PC-3 (cell line): Measurements from ENCODE around the gene AMH. TPM values are rescaled to one million over a fixed set of nuclear protein-coding genes. Genes with fewer than 3 reads are reported as not detected.
A peak's percentile ranks its signal among the peaks of the same experiment; 100 is the strongest.

ENCODE experiments used
- ATAC-seq: fragments of 200-7000 bp; cut with Tn5 transposase; 2 replicates; pipeline ENCODE4 v1.9.1; 2020; ENCODE audit warnings: mild to moderate bottlenecking, moderate library complexity
- BruUV-seq: library from RNA; stranded (reverse); fragments of 400-500 nt; replicated peaks from 2 replicates; lab custom pipeline; 2021; lab: Mats Ljungman, UMichigan
- CTCF ChIA-PET: fragments of 300-600 bp; sonication (Branson Sonifier 250); formaldehyde crosslinking; loops from one replicate; lab custom pipeline; 2022; ENCODE audit warnings: antibody characterized with exemption; lab: Charles Lee
- POLR2A ChIA-PET: fragments of 300-600 bp; sonication (Branson Sonifier 250); formaldehyde crosslinking; loops from one replicate; lab custom pipeline; 2022; ENCODE audit warnings: antibody characterized with exemption; ENCODE audit not compliant: unreplicated experiment; lab: Charles Lee
- DNase-seq: peaks from one replicate; pipeline ENCODE4 v3.0.0-alpha.2; 2015
- H2AFZ ChIP-seq: fragments of 300-600 bp; sonication (generic); 2 replicates; pipeline ENCODE4 v1.6.0; 2016; ENCODE audit warnings: antibody characterized with exemption, low read length
- H3F3A ChIP-seq: fragments of 300-600 bp; sonication (generic); one replicate; pipeline ENCODE4 v1.6.0; 2017; ENCODE audit warnings: antibody characterized with exemption, low read length, control low read depth, mild to moderate bottlenecking; ENCODE audit not compliant: unreplicated experiment
- H3K27ac ChIP-seq: fragments of 300-600 bp; sonication (generic); 2 replicates; pipeline ENCODE4 v1.5.1; 2016; ENCODE audit warnings: mild to moderate bottlenecking, low read length
- H3K27me3 ChIP-seq: fragments of 300-600 bp; sonication (generic); 2 replicates; pipeline ENCODE4 v1.6.1; 2016; ENCODE audit warnings: low read length, mixed read lengths
- H3K36me3 ChIP-seq: fragments of 300-600 bp; sonication (generic); 2 replicates; pipeline ENCODE4 v1.6.1; 2016; ENCODE audit warnings: low read depth, mixed run types, low read length, mixed read lengths
- H3K4me1 ChIP-seq: fragments of 300-600 bp; sonication (generic); 2 replicates; pipeline ENCODE4 v1.5.1; 2016; ENCODE audit warnings: low read length; ENCODE audit not compliant: insufficient read depth
- H3K4me2 ChIP-seq: fragments of 300-600 bp; sonication (generic); 2 replicates; pipeline ENCODE4 v1.6.0; 2016; ENCODE audit warnings: low read length
- H3K4me3 ChIP-seq: fragments of 300-600 bp; sonication (generic); 2 replicates; pipeline ENCODE4 v1.5.1; 2016; ENCODE audit warnings: mild to moderate bottlenecking, low read length, mixed read lengths
- H3K79me2 ChIP-seq: fragments of 300-600 bp; sonication (generic); 2 replicates; pipeline ENCODE4 v1.6.1; 2017; ENCODE audit warnings: low read length, mixed read lengths
- H3K9ac ChIP-seq: fragments of 300-600 bp; sonication (generic); 2 replicates; pipeline ENCODE4 v1.6.0; 2016; ENCODE audit warnings: mild to moderate bottlenecking, low read length
- H3K9me2 ChIP-seq: fragments of 300-600 bp; sonication (generic); replicated peaks from 2 replicates; pipeline ENCODE4 v1.6.1; 2016; ENCODE audit warnings: mixed run types, low read length, mixed read lengths
- H3K9me3 ChIP-seq: fragments of 300-600 bp; sonication (generic); 2 replicates; pipeline ENCODE4 v1.6.1; 2016; ENCODE audit warnings: low read length, mixed read lengths
- H4K20me1 ChIP-seq: fragments of 300-600 bp; sonication (generic); 2 replicates; pipeline ENCODE4 v1.6.1; 2016; ENCODE audit warnings: low read length, mixed read lengths
- CTCF ChIP-seq: fragments of 300-600 bp; sonication (generic); conservative IDR thresholded peaks from 2 replicates; pipeline ENCODE4 v1.5.1; 2017; ENCODE audit warnings: antibody characterized with exemption, low read depth, mild to moderate bottlenecking, low read length
- EZH2 ChIP-seq: fragments of 300-600 bp; sonication (generic); IDR thresholded peaks from one replicate; pipeline ENCODE4 v1.6.1; 2017; ENCODE audit warnings: antibody characterized with exemption, mild to moderate bottlenecking, low read length; ENCODE audit not compliant: unreplicated experiment
- EZH2phosphoT487 ChIP-seq: fragments of 300-600 bp; sonication (generic); IDR thresholded peaks from 2 replicates; pipeline ENCODE4 v1.6.1; 2018; ENCODE audit warnings: mild to moderate bottlenecking, antibody characterized with exemption, low read length, borderline replicate concordance
- intact Hi-C: fragments of 100-400 bp; cut with micrococcal nuclease; formaldehyde crosslinking; loops from 2 replicates; pipeline ENCODE4 v1.9.0; 2023
- total RNA-seq: library from RNA; depleted of rRNA; stranded (reverse); fragments of >200 nt; gene quantifications from 2 replicates; pipeline ENCODE4 v1.2.3, GENCODE V29; 2014

Gene AMH
- total RNA-seq, 1 experiment from 2014 or later = 6.0 TPM

DNA sequence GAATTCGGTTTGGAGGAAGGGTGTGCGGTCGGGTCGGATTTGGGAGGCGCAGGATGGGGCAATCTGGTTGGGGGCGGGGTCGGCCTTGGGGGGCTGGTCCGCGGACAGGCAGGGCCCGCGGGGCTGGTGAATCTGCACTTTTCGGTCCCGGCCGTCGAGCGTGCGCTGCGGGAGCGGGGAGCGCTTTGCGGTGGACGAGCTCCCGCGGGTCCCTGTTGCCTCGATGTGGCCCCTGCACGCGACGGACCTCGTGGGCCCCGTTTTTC lies 21.0 kb downstream of the AMH start:
- H3K4me1 ChIP-seq = peaks cover 21% of the 10 kb centered on the region
- ATAC-seq (no peak), DNase-seq (no peak)
- H4K20me1 ChIP-seq = peaks cover 36% of the 10 kb centered on the region
- intact Hi-C loops = loop anchor here (5.0 kb wide), 1 partner anchor 103 kb away; no protein-coding TSS in a partner anchor
- H3K27me3 ChIP-seq = no peaks in the 10 kb centered on the region
- no peak overlapping the region for H2AFZ ChIP-seq
- TF ChIP-seq CTCF = no peak
- TF ChIP-seq EZH2 = no peak
- TF ChIP-seq EZH2phosphoT487 = no peak
- peak overlapping the region; percentile 93 for H3K9ac ChIP-seq
- H3K9me3 ChIP-seq = no peaks in the 10 kb centered on the region
- H3K9me2 ChIP-seq = no peaks in the 10 kb centered on the region
- H3K79me2 ChIP-seq = peaks cover 50% of the 10 kb centered on the region
- no TSS peak for BruUV-seq
- peak overlapping the region; percentile 99 for H3K4me3 ChIP-seq
- ChIA-PET CTCF (no interaction called here), POLR2A (interaction anchor here (0.6 kb wide), 1 partner anchor 10 kb away, joined by 3 read pairs; no protein-coding TSS in a partner anchor)
- H3K27ac ChIP-seq = peak overlapping the region; percentile 61
- H3K36me3 ChIP-seq = peaks cover 10% of the 10 kb centered on the region; the same call in 1 of the 2 replicates
- peak overlapping the region; percentile 79 for H3K4me2 ChIP-seq
- no peaks in the 10 kb centered on the region for H3F3A ChIP-seq

DNA sequence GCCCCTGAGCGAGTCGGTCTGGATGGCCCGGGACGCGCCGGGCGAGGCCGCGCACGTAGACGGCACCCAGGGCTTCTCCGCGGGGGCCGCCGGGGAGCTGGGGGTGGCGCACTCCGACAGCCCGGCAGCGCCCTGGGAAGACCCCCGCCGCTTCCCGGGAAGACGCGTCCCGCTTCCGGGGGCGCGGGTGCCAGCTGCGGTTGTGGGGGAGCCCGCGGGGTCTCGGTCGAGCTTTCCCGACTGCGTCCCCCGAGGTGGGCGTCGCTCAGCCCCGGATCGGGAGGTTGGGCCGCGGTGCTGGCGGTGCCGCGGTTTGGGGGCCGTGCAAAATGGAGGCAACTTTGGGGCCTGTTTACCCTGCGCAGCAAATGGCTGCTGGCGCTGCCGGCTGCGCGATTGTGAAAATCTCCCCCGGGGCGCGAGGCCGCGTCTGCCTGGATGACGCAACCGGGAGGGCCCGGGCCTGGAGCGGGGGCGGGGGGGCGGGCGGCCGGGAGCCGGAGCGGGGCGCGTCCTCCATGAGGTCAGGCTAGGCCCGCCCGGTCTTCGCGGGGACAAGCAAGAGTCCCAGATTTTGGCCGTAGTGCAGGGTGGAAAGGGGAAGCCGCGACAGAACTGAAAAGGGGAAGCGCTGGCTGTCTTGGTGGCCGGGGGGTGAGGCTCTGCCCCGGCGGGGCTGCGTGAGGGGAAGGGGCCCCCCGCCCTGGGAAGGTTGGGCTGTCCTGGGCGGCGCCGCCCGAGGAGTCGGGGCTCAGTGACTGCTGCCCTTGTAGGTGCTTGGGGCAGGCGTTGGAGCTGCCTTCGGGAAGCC lies 21.5 kb downstream of the AMH start:
- peaks cover 21% of the 10 kb centered on the region for H3K4me1 ChIP-seq
- no peaks in the 10 kb centered on the region for H3K27me3 ChIP-seq
- H3K9ac ChIP-seq = peak overlapping the region; percentile 93
- H3F3A ChIP-seq = no peaks in the 10 kb centered on the region
- TF ChIP-seq EZH2phosphoT487 (no peak), EZH2 (no peak), CTCF (no peak)
- intact Hi-C loops = loop anchor here (5.0 kb wide), 1 partner anchor 103 kb away; no protein-coding TSS in a partner anchor
- H3K79me2 ChIP-seq = peaks cover 50% of the 10 kb centered on the region
- DNase-seq (peak; percentile 59), ATAC-seq (peak; percentile 8; the same call in 1 of the 2 replicates)
- H2AFZ ChIP-seq = no peak overlapping the region
- H3K9me3 ChIP-seq = no peaks in the 10 kb centered on the region
- BruUV-seq = no TSS peak
- no peaks in the 10 kb centered on the region for H3K9me2 ChIP-seq
- CTCF ChIA-PET = no interaction called here
- peak overlapping the region; percentile 93 for H3K4me2 ChIP-seq
- H3K36me3 ChIP-seq = peaks cover 10% of the 10 kb centered on the region; the same call in 1 of the 2 replicates
- POLR2A ChIA-PET = no interaction called here
- H3K27ac ChIP-seq = peak overlapping the region; percentile 61
- peak overlapping the region; percentile 99 for H3K4me3 ChIP-seq
- H4K20me1 ChIP-seq = peaks cover 36% of the 10 kb centered on the region
